Stimulated activated CD8-positive, alpha-beta memory T cell treated with anti-CD3 and anti-CD28 coated beads, Interleukin-15, amount 100 ng/mL, for 1 hour (primary cell): ENCODE measurements around the gene SNAPC4.
"Not testable (repeated sequence)": the region's sequence is repeated elsewhere in the genome, so short reads cannot be mapped to it uniquely, and the experiment has no call there.

ENCODE experiments used
- DNase-seq: peaks from one replicate; pipeline ENCODE4 v3.0.0-alpha.2; 2020; ENCODE audit warnings: low read depth

SNAPC4 gene

DNA sequence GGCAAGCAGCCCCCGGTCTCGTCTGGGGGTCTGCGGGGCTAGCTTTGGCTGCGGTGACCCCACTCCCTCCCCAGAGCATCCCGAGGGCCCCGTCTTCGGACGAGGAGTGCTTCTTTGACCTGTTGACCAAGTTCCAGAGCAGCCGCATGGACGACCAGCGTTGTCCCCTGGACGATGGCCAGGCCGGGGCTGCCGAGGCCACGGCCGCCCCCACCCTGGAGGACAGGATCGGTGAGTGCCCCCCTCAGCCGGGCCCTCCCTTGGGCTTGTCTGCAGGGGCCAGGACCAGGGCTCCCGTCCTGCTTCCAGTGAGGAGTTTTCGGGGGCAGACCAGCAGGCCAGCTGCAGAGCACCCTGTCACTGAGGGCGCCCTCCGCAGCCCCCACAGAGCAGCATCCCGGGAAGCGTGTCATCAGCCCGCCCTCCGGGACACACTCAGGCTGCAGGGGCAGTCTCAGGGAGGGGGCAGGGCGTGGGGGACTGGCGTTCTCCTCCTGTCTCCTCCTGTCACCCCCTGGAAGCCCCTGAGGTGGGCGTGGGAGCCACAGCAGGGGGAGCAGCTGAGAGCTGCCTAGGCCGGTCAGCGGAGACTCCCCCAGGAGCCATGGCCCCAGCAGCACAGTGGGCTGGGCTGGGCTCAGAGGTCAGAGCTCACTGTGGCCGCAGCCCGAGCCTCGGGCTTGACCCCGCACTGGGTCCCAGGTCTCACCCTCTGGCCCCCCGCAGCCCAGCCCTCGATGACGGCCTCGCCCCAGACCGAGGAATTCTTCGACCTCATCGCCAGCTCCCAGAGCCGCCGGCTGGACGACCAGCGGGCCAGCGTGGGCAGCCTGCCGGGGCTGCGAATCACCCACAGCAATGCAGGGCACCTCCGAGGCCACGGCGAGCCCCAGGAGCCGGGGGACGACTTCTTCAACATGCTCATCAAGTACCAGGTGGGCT, 44.1 kb downstream of the SNAPC4 start:
- DNase-seq: no peak

DNA sequence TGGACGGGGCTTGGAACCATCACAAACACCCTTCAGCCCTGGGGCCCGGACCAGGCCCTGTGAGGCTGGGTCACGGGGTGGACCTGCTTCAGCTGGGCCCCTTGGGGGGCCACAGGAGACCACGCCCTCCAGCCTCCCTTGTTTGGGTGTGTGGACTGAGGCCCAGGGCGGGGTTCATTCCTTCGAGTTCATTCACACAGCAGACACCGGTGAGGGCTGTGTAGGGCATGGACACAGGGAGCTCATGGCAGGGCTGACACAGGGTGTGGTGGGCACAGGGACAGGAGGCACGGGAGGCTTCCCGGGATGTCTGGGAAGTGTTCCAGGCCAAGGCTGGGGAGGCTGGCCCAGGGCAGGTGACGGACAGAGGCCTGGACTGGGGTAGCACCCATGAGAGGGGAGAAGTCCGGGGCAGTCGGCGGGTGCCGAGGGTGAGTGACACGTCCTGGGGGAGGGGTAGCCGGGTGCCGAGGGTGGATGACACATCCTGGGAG, 45.3 kb downstream of the SNAPC4 start:
- no peak for DNase-seq

DNA sequence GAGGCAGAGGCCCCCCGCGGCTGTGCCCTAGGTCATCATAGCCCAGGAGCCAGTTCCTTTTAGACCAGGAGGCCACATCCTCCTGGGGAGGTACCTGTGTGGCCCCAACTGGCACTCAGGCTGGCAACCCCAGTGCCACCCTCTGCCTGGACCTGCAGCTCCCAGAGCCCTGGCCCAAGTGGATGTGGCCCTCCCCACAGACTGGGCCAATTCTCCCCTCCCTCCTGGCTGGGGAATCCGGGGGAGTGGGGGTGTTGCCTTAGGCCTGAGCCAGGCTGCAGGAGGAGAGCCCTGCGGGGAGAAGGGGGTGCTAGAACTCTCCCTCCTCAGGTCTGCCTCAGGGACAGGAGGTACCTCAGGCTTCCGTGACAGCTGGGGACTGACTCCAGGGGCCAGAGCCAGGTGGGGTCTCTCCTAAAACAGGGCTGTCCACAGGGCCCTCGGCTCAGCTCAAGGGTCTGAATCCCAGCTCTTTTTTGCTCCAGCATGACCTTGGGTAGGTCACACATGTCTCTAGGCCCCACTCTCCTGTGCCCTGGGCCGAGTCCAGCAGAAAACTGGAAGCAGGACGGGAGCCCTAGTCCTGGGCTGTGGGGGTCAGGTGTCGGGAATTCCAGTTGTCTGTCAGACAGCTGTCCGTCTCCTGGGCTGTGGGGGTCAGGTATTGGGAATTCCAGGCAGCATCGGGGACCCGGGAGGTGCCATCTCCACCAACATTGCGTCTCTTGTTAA, 46.0 kb downstream of the SNAPC4 start:
- DNase-seq: no peak

DNA sequence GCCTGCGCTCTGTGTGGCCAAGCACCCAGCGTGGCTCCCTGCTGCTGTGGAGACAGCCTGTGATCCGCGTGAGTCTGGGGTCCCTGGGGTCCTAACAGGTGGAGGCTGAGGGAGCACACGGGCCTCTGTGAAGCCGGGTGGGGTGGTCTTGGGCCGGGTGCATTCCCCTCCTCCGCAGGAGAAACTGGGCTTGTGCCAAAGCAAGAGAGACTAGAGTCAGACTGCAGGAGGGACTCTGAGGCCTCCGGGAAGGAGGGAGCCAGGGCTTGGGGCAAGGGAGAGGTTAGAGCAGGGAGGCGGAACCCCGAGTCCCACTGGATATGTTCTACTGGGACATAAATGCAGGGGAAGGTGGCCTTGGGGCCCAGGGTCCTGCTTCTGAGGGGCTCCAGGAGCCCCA, 46.9 kb downstream of the SNAPC4 start:
- DNase-seq: no peak

DNA sequence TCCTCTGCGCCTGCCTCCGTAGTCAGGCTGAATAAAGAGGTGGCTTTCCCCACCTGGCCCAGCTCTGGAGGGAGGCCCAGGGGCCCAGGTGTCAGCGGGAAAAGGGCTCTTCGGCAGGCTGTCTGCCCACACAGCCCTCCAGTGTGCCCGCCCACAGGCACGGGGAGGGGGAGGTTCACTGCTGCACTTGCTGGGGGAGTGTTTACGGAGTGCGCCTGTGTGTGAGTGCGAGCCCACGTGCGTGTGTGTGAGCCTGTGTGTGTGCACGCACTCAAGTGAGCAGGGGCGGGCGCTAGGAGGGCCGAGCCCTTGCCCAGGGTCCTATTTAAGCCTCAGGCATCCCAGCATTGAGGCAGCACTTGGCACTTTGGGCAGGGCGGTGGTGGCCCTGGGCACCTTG, 47.3 kb downstream of the SNAPC4 start:
- no peak for DNase-seq

DNA sequence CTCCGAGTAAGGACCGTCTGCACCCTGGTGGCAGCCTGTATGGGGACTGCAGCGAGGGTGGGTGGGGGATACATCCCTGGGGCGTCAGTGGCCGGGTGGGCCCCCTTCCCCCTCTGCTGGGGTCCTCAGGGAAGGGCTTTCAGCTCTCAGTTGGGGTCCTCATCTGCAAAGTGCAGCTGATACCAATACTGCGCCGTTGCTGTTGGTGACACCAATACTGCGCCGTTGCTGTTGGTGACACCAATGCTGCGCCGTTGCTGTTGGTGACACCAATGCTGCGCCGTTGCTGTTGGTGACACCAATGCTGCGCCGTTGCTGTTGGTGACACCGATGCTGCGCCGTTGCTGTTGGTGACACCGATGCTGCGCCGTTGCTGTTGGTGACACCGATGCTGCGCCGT, 48.1 kb downstream of the SNAPC4 start:
- DNase-seq: not testable (repeated sequence)

DNA sequence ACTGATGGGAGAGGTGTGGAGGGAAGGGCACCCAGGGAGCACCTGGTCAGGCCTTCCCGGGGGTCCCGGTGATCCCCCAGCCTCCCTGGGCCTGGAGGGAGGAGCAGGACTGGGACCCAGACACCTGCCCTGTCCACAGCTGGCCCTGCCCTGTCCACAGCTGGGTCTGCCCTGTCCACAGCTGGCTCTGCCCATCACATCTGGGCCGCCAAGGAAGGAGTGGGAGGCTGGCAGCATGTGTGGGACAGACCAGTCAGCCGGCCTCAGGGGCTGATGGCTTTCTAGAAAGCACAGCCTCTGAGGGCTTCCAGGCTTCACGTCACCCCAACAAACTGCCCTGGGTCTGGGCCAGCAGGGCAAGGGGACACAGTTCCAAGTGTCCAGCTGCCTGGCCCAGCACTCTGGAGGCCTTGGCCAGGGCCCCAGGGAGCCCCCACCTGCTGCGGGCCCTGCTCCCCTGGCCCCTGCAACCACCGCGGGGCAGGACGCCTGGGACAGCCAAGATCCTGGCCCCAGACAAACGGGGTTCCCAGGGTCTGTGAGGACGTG, 48.6 kb downstream of the SNAPC4 start:
- no peak for DNase-seq
